HL-60 (cell line): ENCODE data around the gene RAB28.

Experiments
- DNase-seq, 2 experiments: peaks; one replicate each; pipeline ENCODE4 v3.0.0-alpha.2; 2010 to 2020; ENCODE audit warnings: low read depth in 1 of 2, low spot score in 1 of 2
- H3K27ac ChIP-seq: fragments of 250-450 bp; sonication (Bioruptor Pico); replicated peaks from 2 replicates; pipeline ENCODE4 v1.5.1; 2020; ENCODE audit warnings: mild to moderate bottlenecking, moderate library complexity
- H3K27me3 ChIP-seq: fragments of 250-450 bp; sonication (Bioruptor Pico); 2 replicates; pipeline ENCODE4 v1.5.1; 2021; ENCODE audit warnings: mild to moderate bottlenecking, moderate library complexity; ENCODE audit not compliant: insufficient read depth, poor library complexity, severe bottlenecking
- H3K4me3 ChIP-seq: replicated peaks from 2 replicates; pipeline ENCODE4 v1.5.1; 2011; ENCODE audit warnings: mild to moderate bottlenecking, control low read depth, low read length; ENCODE audit not compliant: insufficient read depth
- GABPA ChIP-seq: IDR thresholded peaks from 2 replicates; pipeline ENCODE4 v1.6.1; 2012; ENCODE audit warnings: low read depth
- POLR2AphosphoS5 ChIP-seq: IDR thresholded peaks from 2 replicates; pipeline ENCODE4 v1.6.1; 2012; ENCODE audit warnings: low read depth
- REST ChIP-seq: IDR thresholded peaks from 2 replicates; pipeline ENCODE4 v1.6.1; 2012; ENCODE audit warnings: low read depth; ENCODE audit not compliant: insufficient replicate concordance
- SPI1 ChIP-seq: IDR thresholded peaks from 2 replicates; pipeline ENCODE4 v1.6.1; 2012; ENCODE audit warnings: low read depth, mild to moderate bottlenecking, borderline replicate concordance
- TF ChIP-seq, protein P1 (sequence below): IDR thresholded peaks from one replicate; pipeline ENCODE4 v1.5.1; 2011; ENCODE audit warnings: low read length, control low read depth, inconsistent platforms; ENCODE audit not compliant: insufficient read depth

The RAB28 gene

GRCh38 chr4:13348216-13348615 lies 135.9 kb downstream of the RAB28 start:
- no peak for DNase-seq
- Histone ChIP-seq H3K4me3 (no peak overlapping the region), H3K27me3 (no peaks in the 10 kb centered on the region), H3K27ac (no peak overlapping the region)
- TF ChIP-seq REST = no peak
- TF ChIP-seq SPI1 = no peak
- TF ChIP-seq, protein P1, sequence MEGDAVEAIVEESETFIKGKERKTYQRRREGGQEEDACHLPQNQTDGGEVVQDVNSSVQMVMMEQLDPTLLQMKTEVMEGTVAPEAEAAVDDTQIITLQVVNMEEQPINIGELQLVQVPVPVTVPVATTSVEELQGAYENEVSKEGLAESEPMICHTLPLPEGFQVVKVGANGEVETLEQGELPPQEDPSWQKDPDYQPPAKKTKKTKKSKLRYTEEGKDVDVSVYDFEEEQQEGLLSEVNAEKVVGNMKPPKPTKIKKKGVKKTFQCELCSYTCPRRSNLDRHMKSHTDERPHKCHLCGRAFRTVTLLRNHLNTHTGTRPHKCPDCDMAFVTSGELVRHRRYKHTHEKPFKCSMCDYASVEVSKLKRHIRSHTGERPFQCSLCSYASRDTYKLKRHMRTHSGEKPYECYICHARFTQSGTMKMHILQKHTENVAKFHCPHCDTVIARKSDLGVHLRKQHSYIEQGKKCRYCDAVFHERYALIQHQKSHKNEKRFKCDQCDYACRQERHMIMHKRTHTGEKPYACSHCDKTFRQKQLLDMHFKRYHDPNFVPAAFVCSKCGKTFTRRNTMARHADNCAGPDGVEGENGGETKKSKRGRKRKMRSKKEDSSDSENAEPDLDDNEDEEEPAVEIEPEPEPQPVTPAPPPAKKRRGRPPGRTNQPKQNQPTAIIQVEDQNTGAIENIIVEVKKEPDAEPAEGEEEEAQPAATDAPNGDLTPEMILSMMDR = no peak
- TF ChIP-seq GABPA = no peak
- TF ChIP-seq POLR2AphosphoS5 = no peak

- no peaks in the 10 kb centered on the region for H3K27me3 ChIP-seq
- no peak for TF ChIP-seq POLR2AphosphoS5
- no peak for TF ChIP-seq REST
- no peak overlapping the region for H3K4me3 ChIP-seq
- no peak for DNase-seq
- no peak overlapping the region for H3K27ac ChIP-seq
Observed at GRCh38 chr4:13347517-13348125, 136.5 kb downstream of the RAB28 start.

DNA sequence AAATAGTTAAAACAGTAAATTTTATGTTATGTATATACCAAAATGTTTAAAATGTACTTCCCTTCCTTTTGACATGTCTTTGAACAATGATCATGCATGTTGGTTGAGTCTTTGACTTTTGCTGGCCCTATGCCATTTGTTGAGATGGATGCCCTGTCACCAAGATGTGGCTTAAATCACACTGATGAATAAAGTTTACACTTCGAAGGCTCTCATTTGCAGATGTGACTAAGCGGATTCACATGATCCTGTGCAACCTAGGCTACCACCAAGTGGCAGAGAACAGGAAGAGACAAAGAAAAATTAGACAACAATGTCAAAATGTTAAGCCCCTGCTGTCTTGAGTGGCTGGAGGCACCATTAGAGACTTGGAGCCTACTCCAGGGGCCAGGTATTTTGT lies 139.9 kb downstream of the RAB28 start:
- DNase-seq = no peak
- H3K27me3 ChIP-seq = no peaks in the 10 kb centered on the region
- TF ChIP-seq REST (no peak), SPI1 (no peak), POLR2AphosphoS5 (no peak), GABPA (no peak)
- TF ChIP-seq, protein P1 = no peak
- H3K4me3 ChIP-seq = no peak overlapping the region
- H3K27ac ChIP-seq = no peak overlapping the region

DNA sequence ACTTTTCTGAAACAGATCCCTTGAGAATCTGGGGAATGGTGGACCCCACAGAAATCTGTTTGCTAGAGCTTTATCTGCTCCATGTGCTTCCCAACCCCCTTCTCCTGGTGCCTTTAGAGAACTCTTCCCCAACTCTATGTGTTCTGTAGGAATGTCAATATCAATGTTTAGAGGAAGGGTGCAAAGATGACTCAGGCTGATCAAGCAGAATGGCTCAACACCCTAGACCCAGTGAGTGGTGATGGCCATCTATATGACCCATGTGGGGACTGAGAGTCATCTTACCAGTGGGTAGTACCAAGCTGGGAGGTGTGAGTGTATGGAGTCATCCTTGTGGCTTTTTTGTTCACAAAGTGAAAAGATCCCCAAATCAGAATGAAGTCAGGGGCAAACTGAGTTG lies 143.5 kb downstream of the RAB28 start:
- H3K27ac ChIP-seq = no peak overlapping the region
- H3K27me3 ChIP-seq = no peaks in the 10 kb centered on the region
- H3K4me3 ChIP-seq = no peak overlapping the region
- TF ChIP-seq POLR2AphosphoS5 (no peak), SPI1 (no peak), REST (no peak), GABPA (no peak)
- TF ChIP-seq, protein P1 = no peak
- no peak for DNase-seq
